HG03095 (cell line): ENCODE measurements around the gene TMEM154.
"Not testable (repeated sequence)": the region's sequence is repeated elsewhere in the genome, so short reads cannot be mapped to it uniquely, and the experiment has no call there.

ENCODE experiments used
- ATAC-seq: cut with Tn5 transposase; IDR thresholded peaks from one replicate; pipeline ENCODE4 v1.9.1; 2021; ENCODE audit warnings: moderate library complexity; ENCODE audit not compliant: unreplicated experiment

TMEM154 gene

DNA sequence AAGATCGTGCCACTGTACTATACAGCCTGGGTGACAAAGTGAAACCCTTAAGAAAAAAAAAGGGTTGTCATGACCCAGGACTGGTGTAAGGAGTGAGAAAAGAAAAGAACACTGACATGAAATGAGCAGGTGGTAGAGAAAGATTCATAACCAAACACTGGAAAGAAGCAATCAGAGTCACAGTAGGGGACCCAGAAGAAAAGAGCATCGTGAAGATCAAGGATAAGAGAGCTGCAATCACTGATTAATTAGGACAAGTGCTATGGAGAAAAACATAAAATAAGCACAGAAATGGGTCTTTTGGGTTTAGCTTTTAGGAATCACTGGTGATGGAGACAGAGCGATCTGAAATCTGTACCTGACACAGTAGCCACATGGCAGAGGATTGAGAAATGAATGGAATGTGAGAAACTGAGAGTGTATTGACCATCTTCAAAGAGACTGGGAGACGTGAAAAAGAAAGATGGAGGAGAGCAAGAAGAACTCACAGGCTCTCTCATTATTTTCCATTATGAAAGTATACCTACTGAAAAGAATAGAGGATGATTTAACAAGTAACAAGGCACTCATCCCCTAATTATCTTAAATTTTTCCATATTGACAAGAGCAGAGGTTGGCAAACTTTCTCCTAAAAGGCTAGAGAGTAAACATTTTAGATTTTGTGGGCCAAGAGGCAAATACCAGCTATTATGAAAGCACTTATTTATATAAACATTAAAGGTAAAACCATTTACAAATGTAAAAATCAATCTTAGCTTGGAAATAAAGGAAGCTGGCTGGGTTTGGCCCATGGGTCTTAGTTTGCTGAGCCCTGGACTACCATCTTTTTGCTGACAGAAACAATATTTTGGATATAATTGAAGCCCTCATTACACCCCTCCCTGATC is 7.3 kb downstream of the TMEM154 start:
- ATAC-seq = no peak

DNA sequence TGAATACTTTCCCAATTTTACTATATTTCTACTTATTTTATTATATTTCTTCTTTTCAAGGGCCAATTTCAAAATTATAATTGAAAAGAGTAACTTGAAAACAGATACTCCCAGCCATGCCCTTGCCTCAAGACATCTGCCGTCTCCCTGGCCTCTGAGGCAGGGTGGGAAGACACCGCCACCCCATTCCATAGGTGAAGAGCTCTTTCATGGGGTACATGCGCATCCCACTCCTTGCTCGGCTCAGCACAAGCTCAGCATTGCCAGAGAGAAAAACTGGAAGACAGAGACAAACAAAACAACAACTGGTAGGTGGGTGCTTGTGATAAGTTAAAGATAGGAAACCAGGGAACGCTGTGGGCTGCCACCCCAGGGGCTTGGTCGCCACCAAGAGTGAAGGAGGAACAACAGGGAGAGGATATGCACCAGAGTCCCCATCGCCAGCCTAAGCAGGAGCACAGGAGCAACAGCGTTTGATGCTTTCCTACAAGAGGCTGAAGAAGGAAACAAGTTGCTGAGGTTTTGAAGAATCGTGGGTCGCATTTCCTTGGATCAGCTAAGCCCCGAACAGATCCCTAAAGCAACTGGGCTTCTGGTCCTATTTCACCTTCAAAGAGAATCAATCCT is 11.3 kb downstream of the TMEM154 start:
- ATAC-seq = no peak

DNA sequence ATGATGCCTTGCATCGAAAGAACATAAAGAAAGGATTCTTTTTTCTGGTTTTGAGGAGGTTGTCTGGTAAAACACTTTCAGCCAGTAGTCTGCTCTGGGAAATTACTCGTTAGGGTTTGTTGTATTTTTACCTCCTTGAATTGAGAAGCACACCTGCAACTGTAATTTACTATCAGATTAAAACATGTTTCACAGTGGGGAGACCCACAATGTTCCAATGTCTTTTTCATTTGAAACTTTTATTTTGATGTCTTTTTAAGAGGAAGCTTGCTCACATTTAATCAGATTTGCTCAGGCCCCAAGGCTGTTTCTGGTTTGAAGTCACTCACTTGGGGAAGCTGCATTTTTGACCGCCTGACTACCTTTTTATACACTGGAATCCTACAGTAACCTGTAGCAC is 12.0 kb downstream of the TMEM154 start:
- no peak for ATAC-seq

- no peak for ATAC-seq
Measured at GRCh38 chr4:152666946-152667345, 12.9 kb downstream of the TMEM154 start.

GRCh38 chr4:152665691-152666395 is 14.0 kb downstream of the TMEM154 start:
- no peak for ATAC-seq

DNA sequence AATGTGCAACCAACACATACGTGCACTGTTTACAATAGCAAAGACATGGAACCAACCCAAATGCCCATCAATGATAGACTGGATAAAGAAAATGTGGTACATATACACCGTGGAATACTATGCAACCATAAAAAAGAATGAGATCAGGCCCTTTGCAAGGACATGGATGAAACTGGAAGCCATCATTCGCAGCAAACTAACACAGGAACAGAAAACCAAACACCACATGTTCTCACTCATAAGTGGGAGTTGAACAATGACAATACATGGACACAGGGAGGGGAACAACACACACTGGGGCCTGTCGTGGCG is 15.8 kb downstream of the TMEM154 start:
- not testable (repeated sequence) for ATAC-seq

GRCh38 chr4:152663203-152664066 is 16.4 kb downstream of the TMEM154 start:
- peak; percentile 49 for ATAC-seq

GRCh38 chr4:152661649-152662048 is 18.1 kb downstream of the TMEM154 start:
- ATAC-seq = no peak

GRCh38 chr4:152660526-152660925 is 19.3 kb downstream of the TMEM154 start:
- no peak for ATAC-seq

DNA sequence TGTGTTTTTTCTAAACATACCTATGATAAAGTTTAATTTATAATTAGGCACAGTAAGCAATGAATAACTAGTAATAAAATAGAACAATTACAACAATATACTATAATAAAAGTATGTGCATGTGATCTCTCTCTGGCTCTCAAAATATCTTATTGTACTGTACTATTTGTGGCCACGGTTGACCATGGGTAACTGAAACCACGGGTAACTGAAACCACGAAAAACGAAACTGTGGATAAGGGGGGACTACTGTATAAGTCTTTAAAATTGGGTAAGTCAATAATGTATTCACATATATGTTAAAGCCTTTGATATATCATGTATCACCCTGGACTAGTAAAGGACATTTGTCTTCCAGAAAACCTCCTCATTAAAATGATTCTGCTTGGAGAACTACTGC is 20.0 kb downstream of the TMEM154 start:
- no peak for ATAC-seq

GRCh38 chr4:152657657-152658056 is 22.1 kb downstream of the TMEM154 start:
- no peak for ATAC-seq

GRCh38 chr4:152655272-152656129 is 24.3 kb downstream of the TMEM154 start:
- no peak for ATAC-seq

DNA sequence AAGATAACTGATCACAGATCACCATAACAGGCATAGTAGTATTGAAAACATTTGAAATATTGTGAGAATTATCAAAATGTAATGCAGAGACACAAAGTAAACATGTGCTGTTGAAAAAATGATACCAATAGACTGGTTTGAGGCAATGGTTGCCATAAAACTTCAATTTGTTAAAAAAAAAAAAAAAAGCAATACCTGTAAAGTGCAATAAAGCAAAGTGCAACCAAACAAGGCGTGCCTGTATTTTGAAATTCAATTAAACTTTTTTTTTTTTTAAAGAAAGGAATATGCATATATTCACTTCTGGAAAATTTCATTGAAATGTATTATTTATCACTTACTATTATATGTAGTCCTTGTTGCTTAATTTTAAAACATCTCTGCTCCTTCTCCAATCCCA is 27.7 kb downstream of the TMEM154 start:
- no peak for ATAC-seq

GRCh38 chr4:152651473-152652060 is 28.2 kb downstream of the TMEM154 start:
- ATAC-seq = no peak

DNA sequence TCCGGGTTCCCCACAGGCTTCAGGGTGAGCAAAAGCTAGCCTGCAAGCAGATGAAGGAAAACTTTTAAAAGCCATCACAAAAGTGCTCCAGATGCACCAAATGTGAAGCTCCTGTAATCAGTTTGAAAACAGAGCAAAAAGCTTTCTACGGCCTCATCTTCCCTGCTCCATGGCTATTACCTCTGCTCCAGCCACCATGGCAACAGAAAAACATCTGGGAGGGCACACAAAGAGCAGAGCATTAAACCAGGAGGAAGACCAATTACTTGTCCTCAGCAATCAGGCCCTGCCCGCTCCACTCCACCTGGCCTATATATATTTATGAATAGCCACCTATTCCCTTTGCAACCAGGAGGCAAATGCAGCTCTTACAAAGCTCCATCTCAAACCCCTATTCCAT is 33.6 kb downstream of the TMEM154 start:
- no peak for ATAC-seq

DNA sequence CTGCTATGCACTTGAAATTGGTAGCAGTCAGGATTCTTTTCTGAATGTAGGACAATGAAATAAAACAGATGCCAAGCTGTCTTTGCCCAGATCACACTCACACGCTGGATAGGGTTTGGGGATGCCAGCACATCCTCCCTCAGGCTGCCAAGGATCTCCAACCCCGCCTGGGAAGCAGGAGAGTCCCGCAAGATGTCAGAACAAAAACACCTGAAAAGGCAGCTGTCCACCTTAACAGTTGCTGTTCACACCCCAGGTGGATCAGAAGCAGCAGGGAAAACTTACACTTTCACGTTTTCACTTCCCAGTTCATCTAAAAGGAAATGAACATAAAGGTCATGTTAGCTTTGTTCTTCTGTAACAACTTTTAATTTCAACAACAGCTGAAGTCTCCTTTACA is 35.7 kb downstream of the TMEM154 start:
- ATAC-seq = no peak

DNA sequence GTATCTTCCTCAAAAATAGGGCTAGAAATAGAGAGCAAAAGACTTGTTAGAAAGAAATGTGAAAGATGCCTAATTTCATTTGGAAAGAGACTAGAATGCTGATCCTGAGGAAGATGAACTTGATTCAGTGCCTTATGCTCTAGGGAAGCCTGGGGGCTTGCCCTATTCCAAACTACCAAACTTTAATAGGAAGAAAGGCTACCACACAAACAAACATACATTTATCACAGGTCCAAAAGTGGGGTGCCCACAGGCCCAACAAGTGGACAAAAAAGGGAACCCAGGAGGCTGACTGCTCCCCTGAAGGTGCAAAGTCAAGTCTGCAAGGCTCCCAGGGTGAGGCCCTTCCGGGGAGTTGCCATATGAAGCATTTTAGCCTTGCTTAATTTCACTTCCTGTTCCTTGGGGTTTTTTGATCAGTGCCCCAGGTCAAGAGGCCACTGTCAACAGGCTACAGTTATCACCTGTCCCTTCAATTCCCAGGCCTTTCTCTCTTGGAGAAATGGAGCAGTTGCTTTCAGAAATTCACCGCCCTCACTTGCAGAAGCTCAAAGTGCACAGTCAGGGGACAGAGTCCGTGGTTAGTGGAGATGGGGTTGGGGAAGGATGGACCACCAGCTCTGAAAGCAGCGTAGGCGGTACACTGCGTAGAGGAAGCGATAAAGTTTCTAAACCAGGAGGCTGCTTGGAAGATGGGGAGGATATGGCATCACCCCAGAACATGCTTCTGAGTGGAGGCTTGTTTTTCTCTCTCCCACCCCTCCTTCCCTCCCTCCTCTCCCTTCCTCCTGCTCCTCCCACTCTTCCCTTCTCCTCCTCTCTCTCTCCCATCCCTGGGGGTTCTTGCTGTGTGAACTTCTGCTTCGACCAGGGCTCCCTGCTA is 36.4 kb downstream of the TMEM154 start:
- ATAC-seq = peak; percentile 86

- no peak for ATAC-seq
Measured at GRCh38 chr4:152640058-152640921, 39.5 kb downstream of the TMEM154 start.
